Measurements from ENCODE around the gene COL1A1.

COL1A1 gene

DNA sequence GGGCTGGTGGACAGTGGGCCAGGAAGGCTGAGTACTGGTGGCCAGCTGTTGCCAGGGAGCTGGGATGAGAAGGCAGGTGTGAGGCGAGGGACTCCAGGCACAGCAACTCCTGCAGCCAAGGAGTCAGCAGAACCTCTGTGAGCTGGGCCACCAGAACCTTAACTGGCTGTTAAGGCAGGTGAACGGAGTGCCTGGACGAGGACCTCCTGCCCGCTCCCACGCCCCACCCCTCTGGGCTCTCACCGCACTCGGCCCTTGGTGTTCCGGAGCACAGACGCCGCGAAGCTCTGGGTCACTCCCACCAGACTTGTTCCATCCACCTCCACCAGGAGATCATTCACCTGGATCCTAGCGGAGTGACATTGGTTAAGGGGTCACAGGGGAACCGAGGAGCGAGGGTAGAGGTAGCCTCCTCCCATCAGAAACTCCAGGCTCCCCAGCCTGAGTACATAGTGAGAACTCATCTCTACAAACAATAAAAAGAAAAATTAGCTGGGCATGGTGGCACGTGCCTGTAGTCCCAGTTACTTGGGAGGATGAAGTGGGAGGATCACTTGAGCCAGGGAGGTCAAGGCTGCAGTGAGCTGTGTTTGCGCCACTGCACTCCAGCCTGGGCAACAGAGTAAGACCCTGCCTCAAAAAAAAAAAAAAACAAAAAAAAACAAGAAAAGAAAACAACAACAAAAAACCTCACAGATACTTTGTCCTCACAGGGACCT lies 60.2 kb downstream of the COL1A1 start:
- DNase-seq (ENCODE audit: low spot score): no peak

DNA sequence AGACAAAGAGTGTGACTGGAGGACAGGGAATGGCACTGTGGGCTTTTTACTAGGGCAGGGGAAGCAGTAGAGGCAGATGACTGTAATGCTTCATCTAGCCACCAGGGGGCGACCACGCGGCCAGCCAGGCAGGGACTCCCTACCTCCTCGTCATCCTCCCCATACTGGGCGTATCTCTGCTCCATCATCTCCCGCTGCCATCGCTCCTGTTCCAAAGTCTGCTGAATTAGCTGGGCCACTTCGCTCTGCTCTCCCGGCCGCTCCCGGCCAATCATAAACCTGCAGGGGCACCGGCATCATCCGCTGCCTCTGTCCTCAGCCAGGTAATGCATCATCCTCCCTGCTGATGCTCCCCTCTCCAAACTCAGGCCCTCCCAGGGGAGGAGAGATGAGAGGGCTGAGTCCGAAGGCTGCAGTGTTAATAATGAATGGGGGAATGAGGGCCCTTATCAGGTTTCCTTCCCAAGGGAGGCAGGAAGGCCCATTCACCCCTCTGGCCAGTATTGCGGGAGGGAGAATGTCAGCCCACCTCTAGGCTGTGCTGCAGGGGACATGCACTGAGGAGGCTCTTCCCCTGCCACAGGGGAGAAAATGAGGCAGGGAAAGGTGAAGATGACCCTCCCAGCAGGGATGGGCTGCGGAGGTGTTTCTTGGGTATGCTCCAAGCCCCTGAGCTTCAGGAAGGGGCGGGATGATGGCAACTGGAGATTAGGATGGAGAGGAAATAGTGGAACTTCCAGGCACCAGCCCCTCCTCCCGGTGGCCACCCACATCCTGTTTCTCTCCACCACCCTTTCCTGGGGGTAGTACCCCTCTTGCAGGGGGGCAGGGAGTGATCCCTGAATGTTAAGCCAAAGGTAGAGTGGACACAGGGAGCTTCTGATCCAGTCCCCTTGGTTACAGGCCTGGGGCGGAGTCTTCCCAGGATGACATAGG lies 61.2 kb downstream of the COL1A1 start:
- peak; percentile 89 for DNase-seq (ENCODE audit: low spot score)

DNA sequence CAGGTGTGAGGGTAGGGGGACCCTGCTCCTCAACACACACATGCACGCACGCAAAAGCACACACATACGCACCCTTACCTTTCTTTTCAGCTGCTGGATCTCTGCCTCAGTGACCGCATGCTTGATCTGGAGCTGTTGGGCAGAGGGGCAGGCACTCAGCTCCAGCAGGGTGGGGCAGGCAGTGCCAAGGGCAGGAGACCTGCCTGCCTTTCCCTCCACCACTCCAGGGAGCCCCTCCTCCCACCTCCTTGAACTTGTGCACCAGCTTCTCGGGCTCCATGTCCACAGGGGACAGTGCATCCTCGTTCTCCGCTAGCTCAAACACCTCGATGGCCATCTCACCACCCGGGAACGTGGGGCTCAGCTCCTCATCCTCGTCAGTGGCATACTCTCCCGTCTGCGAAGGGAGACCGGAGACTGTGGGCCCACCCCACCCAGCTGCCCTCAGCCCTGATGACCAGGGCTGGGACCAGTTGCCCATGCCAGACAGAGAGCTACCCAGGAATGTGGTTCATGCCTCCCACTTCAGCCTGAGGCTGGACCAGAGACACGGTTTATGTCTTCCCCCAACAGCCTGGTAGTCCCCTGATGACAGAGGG lies 62.1 kb downstream of the COL1A1 start:
- no peak for DNase-seq (ENCODE audit: low spot score)

DNA sequence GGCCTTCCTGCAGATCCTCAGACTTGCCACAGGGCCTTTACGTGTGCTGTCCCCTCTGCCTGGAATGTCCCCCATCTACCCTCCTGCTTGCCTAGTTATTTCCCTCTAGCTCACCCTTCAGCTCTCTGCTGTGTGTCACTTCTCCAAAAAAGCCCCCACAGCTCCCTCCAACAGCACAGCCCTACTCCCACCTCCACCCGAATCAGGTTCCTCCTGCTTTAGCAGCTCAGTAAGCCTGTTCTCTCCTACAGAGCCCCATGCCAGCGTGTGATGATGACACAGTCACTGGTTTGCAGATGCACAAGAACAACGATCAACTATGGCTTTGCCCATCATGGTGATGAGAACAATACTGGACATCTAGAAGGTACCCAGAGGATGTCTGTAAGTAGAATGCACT lies 64.4 kb downstream of the COL1A1 start:
- no peak for DNase-seq (ENCODE audit: low spot score)

DNA sequence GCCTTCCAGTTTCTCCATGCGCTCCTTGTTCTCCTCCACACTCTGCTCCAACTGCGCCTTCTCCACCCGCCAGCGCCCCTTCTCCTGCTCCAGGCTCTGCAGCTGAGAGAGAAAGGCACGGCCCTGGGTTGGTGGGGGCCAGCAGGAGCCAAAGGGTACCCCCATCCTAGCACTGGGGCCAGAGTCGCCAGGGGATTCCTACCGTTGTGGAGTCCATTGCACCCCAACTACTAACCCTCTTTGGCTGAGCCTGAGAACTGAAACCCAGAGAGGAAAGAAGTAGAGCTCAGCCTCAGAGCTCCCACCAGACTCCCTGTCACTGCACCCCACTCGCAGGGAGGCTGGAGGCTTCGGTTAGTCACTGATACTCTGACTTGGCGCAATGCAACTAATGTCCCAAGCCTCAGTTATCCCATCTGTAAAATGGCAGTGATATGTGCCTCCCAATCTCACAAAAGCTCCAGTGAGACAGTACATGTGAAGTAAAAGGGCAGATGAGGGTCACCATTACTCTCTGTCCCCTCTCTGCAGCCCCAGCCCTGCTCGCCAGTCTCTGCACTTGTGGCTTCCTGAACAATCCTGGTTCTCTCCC lies 65.2 kb downstream of the COL1A1 start:
- no peak for DNase-seq (ENCODE audit: low spot score)

DNA sequence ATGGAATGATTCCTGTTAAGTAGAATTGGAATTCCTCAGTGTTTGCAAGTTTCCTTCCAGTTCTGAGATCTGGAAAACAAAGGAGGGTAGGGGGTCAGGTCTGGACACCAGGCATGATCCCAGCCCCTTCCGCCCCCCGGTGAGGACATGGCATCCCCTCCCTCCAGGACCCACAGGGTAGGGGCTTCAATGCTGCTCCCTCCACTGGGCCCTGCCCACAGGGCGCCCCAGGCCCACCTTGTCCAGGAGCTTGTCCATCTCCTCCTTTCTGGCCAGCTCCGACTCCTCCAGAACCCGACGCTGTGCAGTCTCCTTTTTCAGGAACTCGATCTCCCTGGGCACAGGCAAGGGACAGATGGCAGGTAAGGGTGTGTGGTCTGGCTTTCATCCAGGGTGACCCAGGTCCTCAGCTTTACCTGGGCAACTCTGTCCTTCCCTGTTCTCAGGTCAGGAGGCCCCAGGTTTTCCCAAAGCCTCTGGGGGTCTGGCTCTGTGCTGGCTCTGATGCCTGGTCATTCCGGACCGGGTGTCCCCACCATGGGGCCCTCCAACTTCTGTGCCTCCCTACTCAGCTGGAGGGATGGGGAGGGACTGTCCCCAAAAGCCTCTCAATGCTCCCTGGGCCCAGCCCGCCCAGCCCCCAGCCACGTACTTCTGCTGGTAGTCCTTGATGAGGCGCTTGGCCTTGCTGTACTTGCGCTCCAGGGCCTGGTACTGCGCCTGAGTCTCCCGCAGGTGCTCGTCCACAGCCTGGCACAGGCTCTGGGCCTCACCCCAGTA lies 65.9 kb downstream of the COL1A1 start:
- no peak for DNase-seq (ENCODE audit: low spot score)

DNA sequence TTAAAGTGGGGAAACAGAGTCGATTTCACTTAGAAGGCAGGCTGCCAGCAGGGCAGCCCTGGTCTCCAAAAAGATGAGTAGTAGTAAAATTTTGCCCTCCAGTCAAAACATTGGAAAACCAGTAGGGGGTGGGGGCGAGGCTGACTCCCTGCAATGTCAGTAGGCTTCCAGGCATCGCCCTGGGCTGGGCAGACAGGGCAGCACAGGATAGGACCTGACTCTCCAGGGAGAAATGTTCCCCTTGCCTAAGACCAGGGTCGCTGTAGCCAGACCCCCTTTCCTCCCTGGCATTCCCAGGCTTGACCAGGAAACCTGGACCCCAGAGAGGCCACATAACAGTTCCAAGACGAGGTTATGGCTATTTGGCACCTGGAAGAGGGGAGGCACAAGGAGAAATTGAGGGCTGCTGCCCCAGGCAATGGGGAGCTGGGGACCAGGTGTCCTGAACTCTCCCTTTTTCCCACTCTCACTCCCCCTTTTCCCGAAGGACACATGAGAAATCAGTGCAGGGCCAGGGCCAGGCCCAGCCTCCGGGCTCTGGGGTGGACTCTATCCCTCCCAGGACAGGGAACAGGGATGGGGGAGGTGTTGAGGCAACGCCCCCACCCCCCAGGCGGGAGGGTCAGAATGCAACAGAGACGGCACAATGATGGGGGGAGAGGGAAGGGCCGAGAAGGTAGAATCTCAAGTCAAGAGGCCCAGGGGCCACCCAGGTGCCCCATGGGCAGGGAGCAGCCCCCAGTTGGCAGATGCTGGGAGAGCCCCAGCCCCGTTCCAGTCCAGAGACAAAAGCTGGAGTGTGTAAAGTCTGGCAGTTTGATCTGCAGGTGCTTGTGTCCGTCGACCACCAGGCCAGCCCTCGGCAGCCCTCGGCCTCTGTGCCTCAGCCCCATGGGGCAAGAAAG lies 67.0 kb downstream of the COL1A1 start:
- no peak for DNase-seq (ENCODE audit: low spot score)

DNA sequence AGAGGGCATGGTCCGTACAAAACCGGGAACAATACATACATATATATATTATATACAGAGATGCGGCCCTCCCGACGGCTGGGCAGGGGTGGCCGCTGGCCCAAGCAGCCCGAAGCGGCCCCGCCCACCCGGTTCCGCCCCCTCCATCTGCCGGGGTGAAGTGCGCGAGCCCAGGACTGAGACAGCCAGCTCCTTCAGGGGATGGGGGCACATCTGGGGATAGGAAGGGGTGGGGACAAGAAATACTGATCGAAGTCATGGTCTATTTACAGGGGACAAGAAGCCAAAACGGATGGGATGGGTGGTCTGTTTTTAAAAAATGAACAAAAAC lies 67.7 kb downstream of the COL1A1 start:
- no peak for DNase-seq (ENCODE audit: low spot score)

Measured in ecto neural progenitor cell (in vitro differentiated cells).